Lower leg skin (tissue), 3 donors: ENCODE measurements around the gene AACS.

Experiments used
- CTCF ChIP-seq, 3 donors: fragments of 450-650 bp; IDR thresholded peaks; one replicate each; pipeline ENCODE4 v1.5.1; 2016; ENCODE audit warnings: antibody characterized with exemption in 3 of 3, mild to moderate bottlenecking in 3 of 3, moderate library complexity in 2 of 3
- POLR2A ChIP-seq, 2 donors: fragments of 450-650 bp; IDR thresholded peaks; one replicate each; pipeline ENCODE4 v1.6.1; 2016 to 2017; ENCODE audit warnings: antibody characterized with exemption in 2 of 2, mild to moderate bottlenecking in 1 of 2, moderate library complexity in 1 of 2

GRCh38 chr12:125128439-125129178, 63.4 kb downstream of the AACS start:
- TF ChIP-seq CTCF (IDR thresholded peaks at IDR 0.05) (no peak), POLR2A (IDR thresholded peaks at IDR 0.05) (no peak)
